DMS153 treated with DMSO at 0.1 percent for 48 hours (cell line): Measurements from ENCODE around the gene ZNF587.
A peak's percentile ranks its signal among the peaks of the same experiment; 100 is the strongest.
"Not testable (repeated sequence)": the region's sequence is repeated elsewhere in the genome, so short reads cannot be mapped to it uniquely, and the experiment has no call there.

Experiments
- DNase-seq: peaks from one replicate; lab custom pipeline; 2025; ENCODE audit not compliant: unreplicated experiment; lab: John Stamatoyannopoulos, UW

Gene ZNF587

GRCh38 chr19:57849666-57850473 is at the start of gene ZNF587:
Gene ZNF587, plus strand, starts transcription at chr19:57849859. Its CDS starts 180 bp downstream, at chr19:57850039.
- DNase-seq: not testable (repeated sequence)

DNA sequence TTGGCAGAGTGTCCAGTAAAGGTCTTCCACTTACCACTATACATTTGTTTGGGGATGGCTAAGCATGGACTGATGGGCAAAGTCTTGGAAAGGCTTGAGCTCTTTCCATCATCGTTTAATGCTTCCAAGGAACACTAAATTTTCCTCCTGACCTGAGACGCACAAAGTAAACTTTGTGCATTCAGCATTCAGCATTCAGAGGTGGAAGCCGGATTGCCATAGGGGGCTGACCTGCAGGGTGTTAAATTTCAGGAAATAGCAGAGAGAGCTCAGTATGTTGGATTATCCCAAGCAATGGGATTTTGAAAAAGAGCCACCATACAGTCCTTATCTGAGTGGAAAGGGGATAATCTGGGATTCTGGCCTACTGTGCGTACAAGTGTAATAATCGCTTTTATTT is 49.0 kb upstream of the ZNF587 start:
- no peak for DNase-seq

DNA sequence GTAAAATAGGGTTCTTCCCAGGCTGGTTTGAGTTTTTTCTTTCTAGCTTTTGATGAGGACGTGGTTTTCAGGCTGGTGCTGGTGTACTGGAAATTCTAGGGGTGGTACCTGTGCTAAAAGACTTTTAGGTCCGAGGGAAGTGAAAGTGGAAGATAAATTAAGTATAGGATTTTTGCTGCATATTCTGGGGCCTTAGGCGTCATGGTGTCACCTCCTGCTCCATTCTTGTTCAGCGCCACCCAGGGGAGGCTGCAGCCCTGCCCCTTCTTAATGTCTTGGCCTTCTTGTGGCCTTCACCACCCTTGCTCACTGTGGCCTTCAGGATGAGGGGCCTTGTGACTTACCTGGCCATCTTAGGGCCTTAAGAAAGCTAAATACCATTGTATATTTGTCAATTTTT is 47.4 kb upstream of the ZNF587 start:
- no peak for DNase-seq

DNA sequence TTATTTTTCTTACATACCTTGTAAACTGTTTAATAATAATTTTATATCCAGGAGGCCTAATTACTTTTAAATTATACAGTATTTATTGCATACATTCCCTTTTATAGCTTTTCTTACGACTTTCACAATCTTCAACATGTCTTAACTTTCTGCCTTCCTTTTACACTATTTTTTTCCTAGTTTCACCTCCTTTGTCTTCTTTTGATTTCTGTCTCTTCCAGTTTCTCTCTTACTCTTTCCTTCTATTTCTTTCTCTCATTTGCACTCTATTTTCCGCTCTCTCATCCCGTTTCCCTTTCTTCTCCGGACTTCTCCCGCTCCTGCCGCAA is 46.4 kb upstream of the ZNF587 start:
- no peak for DNase-seq

GRCh38 chr19:57803594-57804325 is 45.9 kb upstream of the ZNF587 start:
- peak; percentile 2 for DNase-seq

DNA sequence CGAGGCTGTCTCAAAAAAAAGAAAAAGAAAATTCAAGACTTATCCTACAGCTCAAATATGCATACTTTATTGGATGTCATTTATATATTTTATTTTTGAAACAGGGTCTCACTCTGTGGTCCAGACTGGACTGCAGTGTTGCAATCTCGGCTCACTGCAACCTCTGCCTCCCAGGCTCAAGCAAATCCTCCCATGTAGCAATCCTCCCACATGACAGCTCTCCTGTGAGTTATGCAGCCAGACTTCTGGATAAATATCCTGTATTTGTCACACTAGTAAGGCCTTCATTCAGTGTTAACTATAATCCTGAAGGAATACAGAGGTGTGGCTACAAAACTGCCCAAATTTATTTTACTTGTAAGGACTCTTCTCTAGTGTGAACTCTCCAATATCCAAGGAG is 42.1 kb upstream of the ZNF587 start:
- DNase-seq: no peak

DNA sequence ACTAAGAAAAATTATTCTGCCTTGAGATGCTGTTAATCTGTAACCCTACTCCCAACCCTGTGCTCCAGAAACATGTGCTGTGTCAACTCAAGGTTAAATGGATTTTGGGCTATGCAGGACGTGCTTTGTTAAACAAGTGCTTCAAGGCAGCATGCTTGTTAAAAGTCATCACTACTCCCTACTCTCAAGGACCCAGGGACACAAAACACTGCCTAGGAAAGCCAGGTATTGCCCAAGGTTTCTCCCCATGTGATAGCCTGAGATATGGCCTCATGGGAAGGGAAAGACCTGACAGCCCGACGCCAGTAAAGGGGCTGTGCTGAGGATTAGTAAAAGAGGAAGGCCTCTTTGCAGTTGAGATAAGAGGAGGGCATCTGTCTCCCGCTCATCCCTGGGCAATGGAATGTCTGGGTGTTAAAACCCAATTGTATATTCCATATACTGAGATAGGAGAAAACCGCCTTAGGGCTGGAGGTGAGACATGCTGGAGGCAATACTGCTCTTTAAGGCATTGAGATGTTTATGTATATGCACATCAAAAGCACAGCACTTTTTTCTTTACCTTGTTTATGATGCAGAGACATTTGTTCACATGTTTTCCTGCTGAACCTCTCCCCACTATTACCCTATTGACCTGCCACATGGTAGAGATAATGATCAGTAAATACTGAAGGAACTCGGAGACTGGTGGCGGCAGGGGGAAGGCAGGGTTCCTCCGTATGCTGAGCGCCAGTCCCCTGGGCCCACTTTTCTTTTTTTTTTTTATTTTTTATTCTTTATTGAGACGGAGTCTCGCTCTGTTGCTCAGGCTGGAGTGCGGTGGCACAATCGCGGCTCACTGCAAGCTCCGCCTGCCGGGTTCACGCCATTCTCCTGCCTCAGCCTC is 39.0 kb upstream of the ZNF587 start:
- not testable (repeated sequence) for DNase-seq

- no peak for DNase-seq
These were observed 37.4 kb upstream of the ZNF587 start for GRCh38 chr19:57812226-57812625.

- DNase-seq: not testable (repeated sequence)
These were observed 36.5 kb upstream of the ZNF587 start for GRCh38 chr19:57812975-57813820.

GRCh38 chr19:57813919-57814504 is 35.6 kb upstream of the ZNF587 start:
- no peak for DNase-seq

- peak; percentile 92 for DNase-seq
These were observed 35.0 kb upstream of the ZNF587 start, which contains the start of gene ZNF552 for GRCh38 chr19:57814505-57815246. Gene ZNF552, minus strand, starts transcription at chr19:57814913. Its CDS starts 170 bp downstream, at chr19:57814743.

DNA sequence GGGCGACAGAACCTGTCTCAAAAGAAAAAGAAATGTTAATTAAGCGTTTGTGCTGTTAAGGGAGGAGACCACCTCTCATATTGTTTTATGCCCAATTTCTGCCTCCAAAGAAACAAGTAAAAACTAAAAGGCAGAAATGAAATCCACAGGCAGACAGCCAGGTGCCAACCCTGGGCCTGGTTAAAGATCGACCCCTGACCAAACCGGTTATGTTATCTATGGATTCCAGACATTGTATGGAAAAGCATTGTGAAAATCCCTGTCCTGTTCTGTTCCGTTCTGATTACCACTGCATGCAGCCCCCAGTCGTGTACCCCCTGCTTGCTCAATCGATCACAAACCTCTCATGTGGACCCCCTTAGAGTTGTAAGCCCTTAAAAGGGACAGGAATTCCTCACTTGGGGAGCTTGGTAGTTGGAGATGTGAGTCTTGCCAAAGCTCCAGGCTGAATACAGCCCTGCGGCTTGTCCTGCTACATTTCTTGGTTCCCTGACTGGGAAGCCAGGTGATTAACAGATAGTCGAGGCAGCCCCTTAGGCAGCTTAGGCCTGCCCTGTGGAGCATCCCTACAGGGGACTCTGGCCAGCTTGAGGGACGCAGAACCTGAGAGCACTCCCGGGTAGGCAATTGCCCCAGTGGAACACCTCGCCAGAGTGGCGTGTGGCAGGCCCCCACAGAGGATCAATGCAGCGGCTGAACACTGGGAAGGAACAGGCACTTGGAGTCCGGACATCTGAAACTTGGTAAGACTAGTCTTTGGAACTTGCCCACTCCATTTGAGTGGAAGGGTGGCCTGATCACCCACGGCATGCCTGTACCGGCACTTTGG is 34.2 kb upstream of the ZNF587 start:
- DNase-seq: no peak

- no peak for DNase-seq
These were observed 33.0 kb upstream of the ZNF587 start for GRCh38 chr19:57816652-57817051.

DNA sequence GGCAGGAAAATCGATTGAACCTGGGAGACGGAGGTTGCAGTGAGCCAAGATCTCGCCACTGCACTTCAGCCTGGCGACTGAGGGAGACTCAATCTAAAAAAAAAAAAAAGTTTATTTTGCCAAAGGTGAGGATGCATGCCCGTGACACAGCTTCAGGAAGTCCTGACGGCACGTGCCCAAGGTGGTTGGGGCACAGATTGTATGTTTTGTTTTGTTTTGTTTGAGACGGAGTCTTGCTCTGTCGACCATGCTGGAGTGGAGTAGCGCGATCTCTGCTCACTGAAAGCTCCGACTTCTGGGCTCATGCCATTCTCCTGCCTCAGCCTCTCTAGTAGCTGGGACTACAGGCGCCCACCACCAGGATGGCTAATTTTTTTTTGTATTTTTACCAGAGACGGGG is 31.7 kb upstream of the ZNF587 start:
- DNase-seq: no peak

DNA sequence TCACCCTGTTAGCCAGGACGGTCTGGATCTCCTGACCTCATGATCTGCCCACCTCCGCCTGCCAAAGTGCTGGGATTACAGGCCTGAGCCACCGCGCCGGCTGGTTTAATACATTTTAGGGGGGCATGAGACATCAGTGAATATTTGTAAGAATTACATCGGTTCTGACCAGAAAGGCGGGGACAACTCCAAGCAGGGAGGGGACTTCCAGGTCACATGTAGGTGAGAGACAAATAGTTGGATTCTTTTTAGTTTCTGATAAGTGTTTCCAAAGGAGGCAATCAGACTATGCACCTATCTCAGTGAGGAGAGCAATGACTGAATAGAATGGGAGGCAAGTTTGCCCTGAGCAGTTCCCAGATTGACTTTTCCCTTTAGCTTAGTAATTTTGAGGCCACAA is 31.3 kb upstream of the ZNF587 start:
- DNase-seq: no peak

- peak; percentile 63 for DNase-seq
These were observed 30.0 kb upstream of the ZNF587 start for GRCh38 chr19:57819475-57820148.

DNA sequence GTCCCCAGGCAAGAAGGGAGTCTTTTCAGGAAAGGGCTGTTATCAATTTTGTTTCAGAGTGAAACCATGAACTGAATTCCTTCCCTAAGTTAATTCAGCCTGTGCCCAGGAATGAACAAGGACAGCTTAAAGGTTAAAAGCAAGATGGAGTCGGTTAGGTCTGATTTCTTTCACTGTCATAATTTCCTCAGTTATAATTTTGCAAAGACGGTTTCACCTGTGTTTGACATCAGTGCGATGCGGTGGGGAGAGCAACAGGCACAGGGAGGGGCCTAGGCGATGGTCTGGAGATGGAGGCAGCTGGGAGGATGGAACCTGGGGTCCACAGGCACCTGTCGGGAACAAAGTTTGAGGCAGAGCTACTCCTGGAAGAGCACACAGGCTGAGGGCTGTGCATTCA is 29.1 kb upstream of the ZNF587 start:
- DNase-seq: no peak

- DNase-seq: not testable (repeated sequence)
These were observed 28.6 kb upstream of the ZNF587 start for GRCh38 chr19:57821095-57821494.
